Activated CD4-positive, alpha-beta T cell treated with anti-CD3 and anti-CD28 coated beads, Interleukin-2, Interleukin-4, amounts not matched to agents 100 ng/mL and 50 ng/mL, durations not matched to agents 16 hours and 8 hours (primary cell): ENCODE measurements around the gene CPVL.
A peak's percentile ranks its signal among the peaks of the same experiment; 100 is the strongest.

Experiments used
- DNase-seq: peaks from one replicate; pipeline ENCODE4 v3.0.0-alpha.2; 2020; ENCODE audit warnings: low spot score

The CPVL gene

DNA sequence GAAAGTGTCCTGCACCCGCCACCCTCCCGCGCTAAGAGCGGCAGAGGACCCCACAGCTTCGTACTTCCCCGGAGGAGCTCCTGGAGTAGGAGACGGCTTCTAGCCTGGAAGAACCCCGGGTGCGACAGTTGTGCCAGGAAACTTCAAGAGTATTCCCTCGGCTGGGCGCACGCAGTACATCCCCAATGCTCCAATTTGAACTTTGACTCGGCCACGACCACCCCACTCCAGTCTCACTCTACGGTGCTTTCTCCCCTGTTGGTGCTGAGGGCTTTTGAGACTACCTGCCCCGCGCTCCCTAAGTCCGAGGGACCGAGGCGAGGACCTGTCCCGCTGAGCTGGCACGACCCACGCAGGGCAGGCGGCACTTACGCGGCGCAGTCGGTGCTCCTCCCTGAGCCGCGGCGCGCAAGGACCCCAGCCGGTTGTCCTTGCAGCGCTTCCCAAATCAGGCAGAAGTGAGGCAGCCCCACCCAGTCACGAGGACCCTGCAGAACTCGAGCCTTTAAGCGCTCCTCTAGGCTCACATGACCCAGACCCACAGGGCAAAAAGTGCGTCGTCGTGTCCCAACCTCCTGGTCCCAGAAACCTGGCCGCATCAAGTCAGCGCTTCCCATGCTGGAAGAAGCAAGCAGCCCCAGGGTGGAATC, at the start of gene CPVL:
CPVL (minus strand) TSS at position 481 of the 650 bp plus-strand sequence. CDS start 25,476 bp downstream, outside the sequence.
- DNase-seq = no peak

DNA sequence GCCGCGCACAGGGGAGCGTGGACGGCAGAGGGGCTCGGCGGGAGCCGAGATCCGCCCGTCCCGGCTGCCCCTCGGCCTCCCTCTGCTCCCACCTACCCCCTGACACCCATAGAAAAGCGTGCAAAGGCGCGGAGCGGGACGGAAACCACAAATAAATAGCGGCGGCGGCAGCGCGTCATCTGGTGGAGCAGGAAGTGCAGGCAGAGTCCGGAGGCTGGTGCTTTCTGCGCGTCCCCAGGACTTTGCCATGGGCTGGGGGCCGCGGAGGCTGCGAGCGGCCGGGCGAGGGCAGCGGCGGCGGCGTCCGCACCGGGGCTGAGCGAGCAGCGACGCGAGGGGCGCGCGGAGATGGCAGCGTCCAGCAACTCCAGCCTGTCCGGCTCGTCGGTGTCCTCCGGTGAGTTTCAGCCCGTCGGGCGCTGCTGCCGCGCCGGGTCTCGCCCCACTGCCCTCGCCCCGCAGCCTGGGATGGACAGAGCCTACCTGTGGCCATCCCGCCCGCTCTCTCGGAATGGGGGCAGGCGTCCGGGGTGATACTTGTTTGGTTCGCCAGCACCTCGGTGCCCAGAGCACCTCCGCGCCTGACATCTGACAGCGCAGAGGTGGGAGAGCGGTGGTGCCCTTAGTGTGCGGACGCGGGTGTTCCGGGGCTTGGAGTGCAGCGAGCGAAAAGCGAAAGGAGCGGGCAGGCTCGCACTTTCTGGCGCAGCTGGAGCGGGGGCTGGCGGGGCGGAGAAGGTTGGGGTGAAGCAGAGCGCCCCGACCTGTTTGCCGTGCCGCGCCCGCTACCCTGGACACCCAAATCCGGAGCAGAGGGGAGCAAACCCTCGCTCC, 48.5 kb upstream of the CPVL start, which contains the start of gene CHN2:
CHN2 (plus strand) TSS at position 182 of the 834 bp plus-strand sequence.
- peak; percentile 17 for DNase-seq

DNA sequence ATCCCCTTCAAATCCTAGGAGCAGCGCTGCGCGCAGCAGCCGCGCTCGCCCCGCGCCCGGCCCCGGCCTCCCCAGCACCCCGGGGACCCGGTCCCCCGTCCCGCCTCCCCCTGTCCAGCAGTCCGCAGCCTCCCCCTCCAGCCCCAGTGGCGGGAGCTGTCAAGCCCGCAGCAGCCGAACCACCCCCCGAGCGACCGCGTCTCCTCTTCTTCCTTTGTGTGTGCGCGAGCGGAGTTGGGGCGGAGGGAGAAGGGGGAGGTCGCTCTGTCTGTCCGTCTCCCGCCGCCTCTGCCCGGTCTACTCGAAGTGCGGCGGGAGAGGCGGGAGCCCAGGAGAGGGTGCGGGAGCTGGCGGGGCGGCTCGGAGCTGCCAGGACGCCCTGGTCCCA, 47.9 kb upstream of the CPVL start:
- no peak for DNase-seq

DNA sequence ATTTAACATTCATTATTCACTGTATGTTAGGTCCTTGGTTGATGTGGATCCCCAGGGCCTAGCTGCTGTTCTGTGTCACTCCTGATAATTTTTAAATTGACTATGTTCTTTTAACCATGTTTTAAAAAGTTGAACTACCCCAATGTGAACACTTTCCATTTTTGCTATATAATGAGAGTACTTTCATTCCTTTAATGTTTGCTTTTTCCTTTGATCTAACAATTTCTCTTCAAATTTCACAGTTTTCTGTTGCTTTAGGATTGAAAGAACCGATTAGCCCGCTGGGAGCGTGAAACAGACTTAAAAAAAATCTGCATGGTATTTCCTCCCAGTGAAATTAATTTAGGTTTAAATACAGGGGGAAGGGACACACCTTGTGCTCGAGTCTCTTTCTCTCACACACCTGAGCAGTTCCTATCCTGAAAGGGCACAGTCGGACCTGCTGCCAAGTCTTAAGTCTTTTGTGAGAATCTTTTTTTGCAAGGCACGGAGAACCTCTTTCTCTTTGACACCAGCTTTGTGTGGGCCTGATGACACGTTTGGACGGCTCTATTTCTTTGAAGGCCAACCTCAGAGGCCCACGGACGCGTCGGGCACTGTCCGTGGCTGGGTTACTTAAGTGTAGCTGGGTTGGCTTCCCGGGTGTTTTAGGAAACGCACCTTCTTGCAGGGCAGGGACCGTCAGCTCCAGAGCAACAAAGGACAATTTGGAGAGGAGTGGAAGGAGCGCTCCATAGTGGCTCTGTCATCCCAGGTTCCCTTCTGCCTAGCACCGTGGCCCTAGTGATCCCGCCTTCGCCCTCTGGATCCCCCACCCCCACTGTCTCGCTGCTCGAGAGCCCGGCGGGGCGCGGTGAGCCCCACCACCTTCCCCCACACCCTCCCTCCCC, 47.2 kb upstream of the CPVL start:
- DNase-seq = no peak

DNA sequence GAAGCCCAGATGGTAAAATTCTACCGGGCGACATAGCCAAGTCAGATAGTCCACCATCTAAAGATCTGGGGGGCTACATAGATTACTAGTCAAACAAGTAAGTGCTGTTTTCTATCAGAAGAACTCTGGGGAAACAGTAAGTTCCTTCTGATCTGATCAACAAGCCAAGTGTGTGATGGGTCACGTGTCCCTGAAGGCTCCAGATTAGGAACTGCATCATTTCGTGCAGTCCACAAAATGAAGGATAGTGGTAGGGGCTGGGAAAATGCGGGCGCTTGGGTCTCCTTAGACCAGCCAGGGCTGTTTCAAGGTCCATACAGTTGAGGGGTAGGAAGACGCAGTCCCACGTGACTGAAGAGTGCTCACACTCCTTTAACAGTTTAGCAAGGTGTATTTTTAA, 46.5 kb upstream of the CPVL start:
- DNase-seq = no peak

DNA sequence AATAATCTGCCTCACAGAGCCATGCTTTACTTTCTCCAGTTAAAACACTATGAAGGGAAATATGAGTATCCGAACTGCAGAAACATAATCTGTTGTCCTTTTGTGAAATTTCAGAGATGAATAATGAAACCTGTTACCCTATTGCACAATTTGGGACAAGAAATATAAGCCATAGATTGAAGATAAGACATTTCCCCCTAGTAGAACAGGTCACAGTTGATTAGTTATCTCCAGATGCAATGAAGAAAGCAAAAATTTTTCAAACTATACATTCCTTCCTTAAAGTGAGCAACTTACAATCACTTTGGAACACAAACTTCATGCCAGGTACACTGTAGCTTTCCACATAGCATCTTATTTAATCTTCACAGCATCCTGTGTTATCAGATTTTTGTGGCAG, 46.0 kb upstream of the CPVL start:
- no peak for DNase-seq

DNA sequence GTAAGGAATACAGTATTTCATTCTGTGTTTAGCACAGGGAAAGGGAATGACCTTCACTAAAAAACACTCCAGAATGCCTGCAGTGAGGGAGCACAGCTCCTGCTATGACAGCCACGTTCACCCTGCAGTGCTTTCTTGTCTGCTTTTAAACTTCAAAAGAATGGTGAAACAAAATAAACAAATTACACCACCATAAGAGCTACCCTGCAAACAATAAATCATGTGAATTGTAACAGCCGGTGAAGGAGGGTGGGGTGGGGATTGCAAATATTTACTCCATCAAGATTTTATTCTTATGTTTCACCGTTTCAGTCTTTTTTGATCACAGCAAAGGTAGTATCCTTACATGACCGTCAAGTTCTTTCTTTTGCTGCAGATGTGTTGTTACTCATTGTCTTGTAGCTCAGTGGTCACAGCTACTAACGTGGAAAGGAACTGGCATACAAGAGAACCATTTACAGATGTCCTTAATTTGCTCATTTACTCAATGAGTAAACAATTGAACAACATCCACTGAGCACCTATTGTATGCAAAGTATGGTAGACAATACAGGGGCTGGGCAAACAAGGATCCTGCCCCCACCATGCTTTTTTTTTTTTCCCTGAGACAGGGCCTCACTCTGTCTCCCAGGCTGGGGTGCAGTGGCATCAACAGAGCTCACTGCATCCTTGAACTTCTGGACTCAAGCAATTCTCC, 44.2 kb upstream of the CPVL start:
- DNase-seq = no peak

DNA sequence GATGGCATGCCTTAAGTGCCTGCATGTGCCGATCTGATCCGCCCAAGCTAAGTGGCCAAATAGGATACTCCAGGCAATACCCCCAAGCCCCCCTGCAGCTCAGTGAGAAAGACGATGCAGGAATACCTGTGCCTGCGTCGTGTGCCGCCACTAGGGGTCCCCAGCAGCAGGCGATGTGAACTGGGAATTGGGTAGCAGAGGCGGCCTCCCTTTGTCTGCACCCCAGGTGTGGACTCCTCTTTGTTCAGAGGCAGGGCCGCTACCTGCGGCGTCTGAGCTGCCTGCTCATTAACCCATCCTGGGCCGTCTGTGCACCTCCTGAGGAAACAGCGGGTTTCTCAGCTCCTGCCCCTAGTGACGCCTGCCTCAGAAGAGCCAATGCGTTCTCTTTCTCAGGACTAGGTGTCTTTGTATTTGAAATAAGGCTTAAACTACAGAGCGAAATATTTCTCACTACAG, 43.4 kb upstream of the CPVL start:
- peak; percentile 35 for DNase-seq

DNA sequence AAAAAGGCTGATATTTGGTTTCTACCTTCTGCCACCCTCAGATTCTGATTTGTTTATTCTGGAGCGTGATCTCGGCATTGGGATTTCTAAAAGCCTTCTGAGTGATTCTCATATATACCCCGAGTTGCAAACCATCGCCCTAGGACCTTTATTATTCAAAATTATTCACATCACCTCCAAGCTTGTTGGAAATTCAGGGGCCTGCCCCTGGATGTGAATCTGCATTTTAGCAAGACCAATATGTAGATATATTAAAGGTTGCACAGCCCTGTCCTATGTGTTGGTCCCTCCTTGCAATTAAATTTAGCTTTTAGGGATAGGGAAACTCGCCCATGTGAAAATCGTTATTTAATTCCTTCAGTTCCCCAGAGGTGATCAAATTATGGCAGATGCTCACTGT, 39.3 kb upstream of the CPVL start:
- DNase-seq = no peak

DNA sequence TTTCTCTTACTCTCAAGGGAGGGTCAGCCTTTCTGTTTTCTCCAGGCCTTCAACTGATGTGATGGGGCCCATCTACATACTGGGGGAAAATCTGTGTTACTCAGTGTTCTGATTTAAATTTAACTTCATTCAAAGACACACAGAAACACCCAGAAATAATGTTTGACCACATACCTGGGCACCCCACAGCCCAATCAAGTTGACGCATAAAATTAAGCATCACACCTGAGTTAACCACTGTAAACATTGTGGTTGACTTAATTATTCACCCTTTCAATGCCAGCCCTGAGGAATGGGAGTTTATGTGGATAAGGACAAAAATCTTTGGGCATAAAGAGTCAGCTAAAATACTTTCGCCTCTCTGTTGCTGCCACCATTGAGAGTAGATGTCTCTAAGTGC, 38.3 kb upstream of the CPVL start:
- no peak for DNase-seq

DNA sequence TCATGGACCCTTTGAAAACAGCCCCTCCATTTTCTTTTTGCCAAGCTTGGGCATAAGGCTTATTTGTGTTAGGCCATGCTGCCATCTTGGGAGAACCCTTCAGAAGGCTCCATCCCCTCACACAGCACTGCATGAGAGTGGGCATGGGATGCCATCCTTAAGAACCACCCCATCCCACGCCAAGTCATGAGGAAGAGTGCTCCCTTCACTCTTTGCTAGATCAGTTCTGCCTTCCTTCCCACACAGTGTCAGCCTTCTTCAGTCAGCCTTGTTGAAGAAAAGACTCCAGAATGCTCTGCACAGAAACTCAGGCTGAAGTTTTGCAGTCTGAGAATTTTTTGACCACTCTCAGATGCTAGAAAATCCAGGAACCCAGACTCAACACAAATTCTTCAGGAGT, 32.8 kb upstream of the CPVL start:
- DNase-seq = no peak

DNA sequence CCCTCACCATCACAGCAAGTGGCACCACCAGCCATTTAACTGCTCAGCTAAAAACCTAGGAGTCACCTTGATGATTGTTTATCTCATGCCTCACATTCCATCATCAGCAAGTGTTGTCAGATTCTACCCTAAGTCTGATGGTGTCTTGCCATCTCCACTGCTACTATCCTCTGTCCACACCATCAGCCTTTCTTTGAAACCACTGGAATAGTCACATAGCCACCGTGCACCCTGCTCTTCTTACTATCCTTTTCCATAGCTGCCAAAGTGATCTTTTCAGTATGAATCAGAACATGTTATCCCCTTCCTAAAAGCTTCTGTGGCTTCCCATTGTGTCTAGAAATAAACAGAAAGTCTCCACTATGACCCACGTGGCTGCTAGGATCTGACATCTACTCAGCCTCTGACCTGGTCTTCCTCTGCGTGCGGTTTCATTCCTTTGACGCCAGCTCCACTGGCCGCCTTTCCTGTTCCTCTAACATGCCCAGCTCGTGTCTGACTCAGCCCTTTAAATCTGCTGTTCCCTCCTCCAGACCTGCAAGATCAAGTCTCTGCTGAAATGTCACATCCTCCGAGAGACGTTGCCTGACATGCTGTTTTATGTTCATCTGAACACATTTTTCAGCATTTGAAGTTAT, 31.7 kb upstream of the CPVL start:
- peak; percentile 18 for DNase-seq

DNA sequence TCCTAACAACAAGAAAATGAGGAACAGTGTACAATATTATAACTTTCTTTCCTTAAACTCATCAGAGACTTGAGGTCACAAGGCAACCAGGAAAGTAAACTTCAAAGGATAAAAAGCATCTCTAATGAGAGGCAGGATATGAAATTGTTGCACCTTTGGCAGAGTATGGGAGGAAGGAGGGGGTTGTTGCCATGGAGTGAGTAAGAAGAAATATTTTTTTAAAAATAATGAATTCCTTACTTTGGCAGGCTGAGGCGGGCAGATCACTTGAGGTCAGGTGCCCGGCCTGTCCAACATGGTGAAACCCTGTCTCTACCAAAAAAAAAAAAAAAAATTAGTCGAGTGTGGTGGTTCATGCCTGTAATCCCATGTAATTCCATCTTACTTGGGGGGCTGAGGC, 27.1 kb upstream of the CPVL start:
- DNase-seq = no peak

DNA sequence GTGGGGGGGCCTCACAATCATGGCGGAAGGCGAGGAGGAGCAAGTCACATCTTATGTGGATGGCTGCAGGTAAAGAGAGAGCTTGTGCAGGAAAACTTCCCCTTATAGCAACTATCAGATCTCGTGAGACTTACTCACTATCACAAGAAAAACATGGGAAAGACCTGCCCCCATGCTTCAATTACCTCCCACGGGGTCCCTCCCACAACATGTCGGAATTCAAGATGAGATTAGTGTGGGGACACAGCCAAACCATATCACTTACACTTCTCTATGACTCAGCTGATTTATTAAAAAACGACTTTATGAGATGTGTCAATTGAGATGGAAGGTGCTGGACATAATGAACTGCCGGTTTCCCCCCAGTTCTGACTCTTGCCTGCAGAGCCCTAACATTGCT, 24.4 kb upstream of the CPVL start:
- DNase-seq = no peak

DNA sequence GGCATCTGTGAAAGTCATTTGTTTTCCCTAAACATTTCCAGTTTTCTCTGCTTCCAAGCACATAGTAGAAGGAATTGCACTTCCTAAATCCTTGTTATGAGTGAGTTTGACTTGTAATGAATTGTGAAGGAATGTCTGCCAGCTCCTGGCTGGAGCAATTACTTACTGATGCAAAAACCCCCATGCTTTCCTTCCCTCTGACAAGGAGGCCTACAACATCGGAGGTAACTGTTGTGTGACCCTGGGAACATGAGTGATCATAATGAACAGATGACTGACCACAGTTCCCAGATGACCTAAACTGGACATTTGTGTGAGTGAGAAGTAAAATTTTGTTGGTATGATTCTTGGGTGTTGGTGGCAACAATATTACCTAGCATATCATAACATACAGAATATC, 21.4 kb upstream of the CPVL start:
- no peak for DNase-seq

DNA sequence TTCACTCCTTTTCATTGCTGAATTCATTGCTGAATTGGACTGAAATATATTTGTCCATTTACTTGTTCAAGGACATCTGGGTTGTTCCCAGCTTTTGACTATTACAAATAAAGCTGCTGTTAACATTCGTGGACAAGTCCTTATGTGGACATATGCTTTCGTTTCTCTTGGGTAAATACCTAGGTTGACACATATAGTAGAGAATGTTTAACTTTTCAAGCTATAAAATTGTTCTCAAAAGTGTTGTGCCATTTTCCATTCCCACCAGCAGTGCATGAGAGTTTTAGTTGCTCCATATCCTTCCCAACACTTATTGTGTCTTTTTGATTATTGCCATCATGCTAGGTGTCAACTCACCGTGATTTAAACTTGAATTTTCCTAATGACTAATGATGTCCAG, 17.5 kb upstream of the CPVL start:
- no peak for DNase-seq

DNA sequence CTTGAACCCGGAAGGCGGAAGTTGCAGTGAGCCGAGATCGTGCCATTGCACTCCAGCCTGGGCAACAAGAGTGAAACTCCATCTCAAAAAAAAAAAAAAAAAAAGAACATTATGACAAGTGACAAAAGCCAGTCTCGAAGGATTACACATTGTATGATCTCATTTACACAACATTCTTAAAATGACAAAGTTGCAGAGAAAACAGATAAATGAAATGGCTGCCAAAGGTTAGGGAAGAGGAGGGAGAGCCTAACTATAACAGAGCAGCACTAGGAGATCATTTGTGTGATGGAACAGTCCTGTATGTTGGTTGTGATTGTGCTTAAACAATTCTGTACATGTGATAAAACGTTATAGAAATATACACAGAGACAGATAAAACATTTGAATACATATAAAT, 16.2 kb upstream of the CPVL start:
- DNase-seq = no peak

DNA sequence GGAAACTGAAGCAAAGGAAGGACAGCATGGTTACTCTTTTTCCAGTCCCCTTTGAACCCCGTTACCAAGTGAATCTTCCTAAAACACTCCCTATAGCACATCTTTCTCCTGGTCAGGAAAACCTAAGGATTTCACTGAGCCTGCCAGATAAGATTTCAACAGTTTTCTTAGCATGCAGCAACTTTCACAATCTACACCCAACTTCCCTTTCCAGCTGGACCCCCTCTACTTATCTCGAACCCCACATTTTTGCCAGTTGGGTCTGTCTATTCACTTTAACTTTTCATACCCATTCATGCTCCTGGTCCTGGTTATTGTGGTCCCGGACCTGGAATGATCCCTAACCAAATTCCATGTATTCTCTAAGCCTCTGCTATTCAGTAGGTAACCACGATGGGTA, 14.9 kb upstream of the CPVL start:
- no peak for DNase-seq

DNA sequence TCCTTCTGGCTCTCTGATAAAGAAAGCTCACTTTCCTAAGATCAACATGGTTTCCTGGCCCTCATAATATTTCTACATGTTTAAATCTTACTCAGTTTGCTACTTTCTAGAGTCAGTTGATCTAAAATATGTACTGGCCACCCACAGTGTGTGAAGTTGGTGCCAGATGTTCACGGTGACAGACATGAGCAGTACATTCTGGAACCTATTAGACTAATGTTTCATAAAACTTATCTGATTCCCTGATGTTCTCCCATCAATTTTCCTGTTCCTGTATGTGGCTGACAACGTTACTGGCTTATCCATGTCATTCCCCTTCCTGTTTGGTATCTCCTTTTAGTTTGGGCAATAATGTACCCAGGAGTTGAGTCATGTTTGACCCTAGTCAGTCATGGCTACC, 13.7 kb upstream of the CPVL start:
- no peak for DNase-seq

DNA sequence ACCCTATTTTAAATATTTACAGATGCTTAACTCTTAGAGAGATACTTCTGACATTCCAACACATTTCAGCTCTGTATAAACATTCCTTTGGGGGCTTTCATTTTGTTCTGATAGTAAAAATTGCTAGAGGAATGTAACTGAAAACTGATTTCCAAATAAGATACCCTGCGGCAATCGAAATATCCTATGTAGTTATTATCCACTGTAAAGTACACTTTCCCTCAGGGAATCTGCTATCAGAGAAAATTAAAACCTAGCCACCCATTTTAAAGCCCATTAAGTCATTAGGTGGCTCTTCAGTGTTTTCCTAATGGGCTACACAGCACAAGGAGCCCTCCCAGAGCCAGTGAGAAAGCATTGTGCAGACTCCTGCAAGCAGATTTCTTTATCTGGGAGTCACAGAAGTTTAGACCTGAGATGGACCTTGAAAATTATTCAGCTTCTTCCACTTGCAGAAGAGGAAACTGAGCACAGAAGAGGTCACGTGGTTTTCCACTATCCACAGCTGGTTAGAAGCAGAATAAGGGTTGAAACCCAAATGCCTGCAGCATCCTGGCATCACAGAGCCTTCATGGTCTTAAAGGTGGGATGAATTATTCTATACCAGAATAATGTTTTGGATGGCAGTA, 12.6 kb upstream of the CPVL start:
- no peak for DNase-seq

DNA sequence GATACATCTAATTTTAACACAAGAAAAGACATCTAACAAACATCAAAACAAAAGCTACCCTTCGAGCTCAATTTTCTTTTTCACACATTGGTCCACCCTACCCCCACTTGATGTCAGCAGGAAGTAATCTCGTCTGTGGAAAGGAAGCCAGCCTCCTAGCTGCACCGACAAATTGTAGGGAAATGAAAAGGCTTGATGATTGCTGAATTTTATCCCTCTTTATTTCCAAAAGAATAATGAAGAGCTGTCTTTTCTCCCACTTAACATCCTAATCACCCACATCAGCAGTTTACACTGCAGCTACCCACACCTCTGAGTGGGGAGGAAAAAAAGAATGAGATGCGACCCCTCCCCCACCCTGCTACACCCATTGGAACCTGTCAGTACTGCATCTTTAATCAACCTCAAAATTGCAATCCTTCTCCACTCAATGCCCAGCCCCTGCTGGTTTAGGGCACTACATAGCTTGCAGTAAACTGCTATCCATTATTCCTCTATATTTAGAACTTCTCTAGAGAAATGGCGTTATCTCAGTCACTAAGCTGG, 10.6 kb upstream of the CPVL start:
- peak; percentile 19 for DNase-seq
